Dermis blood vessel endothelial cell (primary cell): ENCODE results near the gene C11orf86. TPM values are rescaled to one million over a fixed set of nuclear protein-coding genes. Genes with fewer than 3 reads are reported as not detected.
A peak's percentile ranks its signal among the peaks of the same experiment; 100 is the strongest.
"Not testable (repeated sequence)": the region's sequence is repeated elsewhere in the genome, so short reads cannot be mapped to it uniquely, and the experiment has no call there.

Experiments
- DNase-seq: peaks from one replicate; pipeline ENCODE4 v3.0.0; 2010
- total RNA-seq: library from RNA; depleted of rRNA; stranded (reverse); fragments of >200 nt; gene quantifications from 2 replicates; pipeline ENCODE4 v1.2.3, GENCODE V29; 2014

The C11orf86 gene
- total RNA-seq, 1 donor from 2014 or later, result not detected

GRCh38 chr11:66992041-66992440 is 16.9 kb downstream of the C11orf86 start:
- no peak for DNase-seq

GRCh38 chr11:66996609-66997273 is 21.6 kb downstream of the C11orf86 start:
- DNase-seq, result no peak

DNA sequence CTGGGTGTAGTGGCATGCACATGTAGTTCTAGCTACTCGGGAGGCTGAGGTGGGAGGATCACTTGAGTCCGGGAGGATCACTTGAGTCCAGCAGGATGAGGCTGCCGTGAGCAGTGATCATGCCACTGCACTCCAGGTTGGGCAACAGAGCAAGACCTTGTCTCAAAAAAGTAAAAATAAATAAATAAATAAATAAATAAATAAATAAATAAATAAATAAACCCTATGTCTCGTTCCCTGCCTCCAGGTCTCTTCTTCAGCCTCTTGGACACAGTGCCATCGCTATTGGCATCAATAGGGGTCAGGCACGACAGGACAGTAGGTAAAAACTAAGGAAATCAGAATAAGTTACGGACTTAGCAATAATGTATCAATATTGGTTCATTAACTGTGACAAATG is 24.5 kb downstream of the C11orf86 start:
- DNase-seq, result no peak

DNA sequence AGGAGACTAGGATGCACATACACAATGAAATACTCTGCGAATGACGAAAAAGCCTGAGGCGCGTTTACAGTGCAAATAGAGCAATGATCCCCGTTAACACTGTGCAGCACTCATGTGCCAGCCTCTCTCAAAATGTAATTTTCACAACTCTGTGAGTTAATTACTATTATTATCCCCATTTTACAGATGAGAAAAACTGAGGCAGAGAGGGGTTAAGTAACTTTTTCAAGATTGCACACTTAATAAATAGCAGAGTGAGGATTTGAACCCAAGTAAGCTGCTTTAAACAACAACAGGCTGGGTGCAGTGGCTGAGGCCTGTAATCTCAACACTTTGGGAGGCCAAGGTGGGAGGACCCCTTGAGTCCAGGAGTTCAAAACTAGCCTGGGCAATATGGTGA is 26.2 kb downstream of the C11orf86 start:
- DNase-seq, result no peak

GRCh38 chr11:67002297-67002913 is 27.3 kb downstream of the C11orf86 start:
- no peak for DNase-seq

GRCh38 chr11:67002921-67003411 is 27.9 kb downstream of the C11orf86 start:
- DNase-seq, result no peak

- not testable (repeated sequence) for DNase-seq
Measured at GRCh38 chr11:67005200-67005599, 30.1 kb downstream of the C11orf86 start.

DNA sequence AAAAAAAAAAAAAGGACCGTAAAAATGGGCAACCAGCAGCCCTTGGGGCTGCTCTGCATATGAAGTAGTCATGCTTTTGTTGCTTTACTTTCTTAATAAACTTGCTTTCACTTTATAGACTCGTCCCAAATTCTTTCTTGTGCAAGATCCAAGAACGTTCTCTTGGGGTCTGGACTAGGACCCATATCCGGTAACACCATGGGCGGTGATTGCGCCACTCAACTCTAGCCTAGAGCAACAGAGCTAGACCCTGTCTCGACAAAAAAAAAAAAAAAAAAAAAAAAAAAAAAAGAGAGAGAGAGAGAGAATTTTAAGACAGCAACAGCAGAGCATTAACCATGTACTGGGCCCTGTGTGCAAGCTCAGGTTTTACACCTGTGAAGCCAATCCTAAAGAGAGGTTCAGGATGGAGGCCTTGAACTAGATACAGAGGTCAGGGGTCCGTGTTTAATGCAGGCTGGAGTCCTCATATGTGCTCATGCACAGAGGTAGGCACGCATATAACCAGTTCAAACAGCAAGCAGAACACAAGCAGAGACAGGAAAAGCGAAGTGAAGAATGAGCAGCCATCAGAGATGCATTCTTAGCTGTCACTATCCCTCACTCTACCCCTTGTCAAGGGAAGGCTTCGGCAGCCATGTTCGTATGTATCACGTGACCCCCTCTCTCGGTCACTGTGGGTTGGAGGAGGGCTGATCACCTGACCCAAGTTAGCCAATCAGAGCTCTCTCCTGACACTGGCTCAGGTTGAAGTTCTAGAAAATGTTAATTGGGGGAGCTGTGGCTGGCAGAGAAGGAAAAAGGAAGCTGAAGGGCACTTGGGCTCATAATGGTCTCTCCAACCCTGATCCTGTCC is 31.2 kb downstream of the C11orf86 start:
- DNase-seq, result peak; percentile 38

DNA sequence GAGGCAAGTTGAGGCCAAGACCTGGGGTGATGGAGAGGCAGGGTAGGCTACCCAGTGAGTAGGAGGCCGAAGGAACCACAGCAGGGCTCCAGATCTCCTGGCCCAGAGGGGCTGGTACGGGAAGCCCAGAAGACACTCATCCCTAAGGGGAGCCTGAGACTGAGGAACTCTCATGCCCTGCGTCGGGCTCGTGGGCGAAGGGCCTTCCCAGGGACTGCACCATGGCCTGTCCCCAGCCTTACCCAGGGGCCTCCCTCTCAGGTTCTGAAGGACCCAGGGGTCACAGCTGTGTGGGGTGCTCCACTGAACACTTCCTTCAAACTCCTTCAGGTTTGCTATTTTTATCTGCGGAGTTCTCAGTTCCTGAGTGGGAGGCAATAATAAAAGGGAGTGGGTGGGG is 32.0 kb downstream of the C11orf86 start:
- no peak for DNase-seq

- DNase-seq, result no peak
Measured at GRCh38 chr11:67010296-67010905, 35.3 kb downstream of the C11orf86 start.

DNA sequence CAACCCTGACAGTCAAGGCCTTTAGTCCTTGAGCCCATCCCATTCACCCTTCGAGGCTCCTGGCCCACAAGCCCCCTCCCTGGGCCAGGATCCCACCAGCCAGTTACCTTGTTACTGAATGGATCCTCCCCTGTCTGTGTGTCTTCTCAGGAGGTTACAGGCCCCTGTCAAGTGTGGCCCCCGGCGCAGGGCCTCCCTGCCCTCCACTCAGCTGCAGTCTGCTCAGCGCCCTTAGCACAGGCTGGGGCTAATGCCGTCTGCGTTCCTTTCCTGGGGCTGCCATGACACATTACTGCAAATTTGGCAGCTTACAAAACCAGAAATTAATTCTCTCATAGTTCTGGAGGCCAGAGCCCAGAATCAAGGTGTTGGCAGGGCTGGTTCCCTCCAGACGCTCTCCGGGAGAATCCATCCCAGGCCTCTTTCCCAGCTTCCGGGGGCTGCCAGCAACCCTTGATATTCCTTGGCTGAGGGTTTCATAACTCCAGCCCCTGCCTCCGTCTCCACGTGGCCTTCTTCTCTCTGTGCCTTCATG is 38.5 kb downstream of the C11orf86 start:
- DNase-seq, result no peak

- no peak for DNase-seq
Measured at GRCh38 chr11:67014343-67014742, 39.2 kb downstream of the C11orf86 start.

DNA sequence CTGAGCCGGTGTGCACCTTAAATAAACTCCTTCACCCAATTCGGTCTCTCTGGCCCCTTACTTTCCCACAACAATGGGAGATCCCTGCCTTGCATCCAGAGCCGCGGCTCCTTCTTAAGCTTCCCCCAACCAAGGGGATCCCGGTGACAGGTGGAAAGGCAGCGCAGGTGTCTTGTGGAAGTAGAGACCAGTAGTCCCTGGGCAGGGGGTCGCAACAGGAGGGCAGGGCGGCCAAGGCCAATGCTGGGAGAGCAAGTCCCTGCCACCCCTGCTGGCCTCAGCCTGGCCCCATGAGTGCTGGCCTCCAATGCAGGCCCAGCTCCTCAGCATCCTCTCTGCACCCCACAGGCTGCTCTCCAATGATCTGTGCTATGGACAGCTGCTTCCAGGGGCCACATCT is 39.9 kb downstream of the C11orf86 start:
- DNase-seq, result no peak

GRCh38 chr11:67016550-67016949 is 41.4 kb downstream of the C11orf86 start:
- no peak for DNase-seq

GRCh38 chr11:67020949-67021348 is 45.8 kb downstream of the C11orf86 start:
- DNase-seq, result no peak

- peak; percentile 46 for DNase-seq
Measured at GRCh38 chr11:67022341-67022933, 47.3 kb downstream of the C11orf86 start.

- peak; percentile 37 for DNase-seq
Measured at GRCh38 chr11:67022961-67023956, 48.2 kb downstream of the C11orf86 start, which contains the start of gene SYT12. Gene SYT12, plus strand, starts transcription at chr11:67023134. Its CDS starts 7,011 bp downstream, at chr11:67030145.

DNA sequence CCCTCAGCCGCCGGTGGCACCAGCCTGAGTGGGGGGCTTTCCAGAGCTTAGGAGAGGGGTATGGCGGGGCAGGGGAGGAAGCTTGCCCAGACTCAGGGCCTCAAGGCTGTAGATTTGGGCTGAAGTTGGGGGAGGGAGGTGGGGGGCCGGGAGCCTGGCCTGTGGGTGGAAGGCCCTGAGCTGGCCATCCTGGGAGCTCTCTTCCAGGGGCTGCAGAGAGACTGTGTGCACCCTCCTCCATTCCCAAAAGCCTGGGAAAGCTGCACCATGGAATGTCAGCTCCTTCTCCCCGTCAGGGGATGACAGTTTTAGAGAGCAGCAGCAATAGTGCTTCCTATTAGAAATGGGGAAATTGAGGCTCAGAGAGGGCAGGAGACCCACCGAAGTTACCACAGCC is 48.9 kb downstream of the C11orf86 start:
- no peak for DNase-seq

GRCh38 chr11:67024410-67024809 is 49.3 kb downstream of the C11orf86 start:
- no peak for DNase-seq

- DNase-seq, result no peak
Measured at GRCh38 chr11:67024966-67025365, 49.9 kb downstream of the C11orf86 start.

DNA sequence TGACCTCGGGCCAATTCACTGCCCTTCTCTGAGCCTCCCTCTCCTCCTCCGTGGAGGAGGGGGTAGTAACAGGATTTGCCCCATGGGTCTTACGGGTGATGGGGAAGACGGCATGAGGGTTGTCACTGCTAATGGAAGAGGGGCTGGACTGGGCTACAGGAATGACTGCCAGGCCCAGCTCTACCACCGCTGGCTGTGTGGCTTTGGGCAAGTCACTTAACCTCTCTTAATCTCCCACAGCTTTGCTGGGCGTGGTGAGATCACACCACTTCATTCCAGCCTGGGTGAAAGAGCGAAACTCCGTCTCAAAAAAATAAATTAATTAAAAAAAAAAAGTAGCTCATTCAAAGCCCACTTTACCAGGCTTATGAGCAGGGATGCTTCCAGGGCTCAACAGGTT is 50.6 kb downstream of the C11orf86 start:
- DNase-seq, result no peak
